HAP-1 (cell line): Measurements from ENCODE around the gene ANKAR.

Source experiments
- DNase-seq, 2 experiments: peaks; one replicate each; pipeline ENCODE4 v3.0.0-alpha.2; 2016 to 2020; ENCODE audit warnings: low spot score in 2 of 2
- H3K27me3 ChIP-seq: fragments of 250-450 bp; sonication (Bioruptor Pico); 2 replicates; pipeline ENCODE4 v1.5.1; 2020; ENCODE audit warnings: low read depth, mild to moderate bottlenecking, moderate library complexity
- H3K36me3 ChIP-seq: fragments of 250-450 bp; sonication (Bioruptor Pico); replicated peaks from 2 replicates; pipeline ENCODE4 v1.5.1; 2020; ENCODE audit warnings: mild to moderate bottlenecking
- H3K4me1 ChIP-seq: fragments of 250-450 bp; sonication (Bioruptor Pico); 2 replicates; pipeline ENCODE4 v1.5.1; 2020; ENCODE audit warnings: mild to moderate bottlenecking
- H3K4me3 ChIP-seq: fragments of 250-450 bp; sonication (Bioruptor Pico); 2 replicates; pipeline ENCODE4 v1.5.1; 2020; ENCODE audit warnings: mild to moderate bottlenecking, moderate library complexity
- H3K9me3 ChIP-seq: fragments of 250-450 bp; sonication (Bioruptor Pico); 2 replicates; pipeline ENCODE4 v1.5.1; 2020; ENCODE audit warnings: mild to moderate bottlenecking, moderate library complexity
- in situ Hi-C: fragments of 300-500 bp; cut with MboI; formaldehyde crosslinking; loops from 3 replicates; pipeline ENCODE4 v1.14.3; 2020; ENCODE audit warnings: low sequenced_read_pairs, inconsistent platforms, mixed read lengths

Gene ANKAR, protein sequence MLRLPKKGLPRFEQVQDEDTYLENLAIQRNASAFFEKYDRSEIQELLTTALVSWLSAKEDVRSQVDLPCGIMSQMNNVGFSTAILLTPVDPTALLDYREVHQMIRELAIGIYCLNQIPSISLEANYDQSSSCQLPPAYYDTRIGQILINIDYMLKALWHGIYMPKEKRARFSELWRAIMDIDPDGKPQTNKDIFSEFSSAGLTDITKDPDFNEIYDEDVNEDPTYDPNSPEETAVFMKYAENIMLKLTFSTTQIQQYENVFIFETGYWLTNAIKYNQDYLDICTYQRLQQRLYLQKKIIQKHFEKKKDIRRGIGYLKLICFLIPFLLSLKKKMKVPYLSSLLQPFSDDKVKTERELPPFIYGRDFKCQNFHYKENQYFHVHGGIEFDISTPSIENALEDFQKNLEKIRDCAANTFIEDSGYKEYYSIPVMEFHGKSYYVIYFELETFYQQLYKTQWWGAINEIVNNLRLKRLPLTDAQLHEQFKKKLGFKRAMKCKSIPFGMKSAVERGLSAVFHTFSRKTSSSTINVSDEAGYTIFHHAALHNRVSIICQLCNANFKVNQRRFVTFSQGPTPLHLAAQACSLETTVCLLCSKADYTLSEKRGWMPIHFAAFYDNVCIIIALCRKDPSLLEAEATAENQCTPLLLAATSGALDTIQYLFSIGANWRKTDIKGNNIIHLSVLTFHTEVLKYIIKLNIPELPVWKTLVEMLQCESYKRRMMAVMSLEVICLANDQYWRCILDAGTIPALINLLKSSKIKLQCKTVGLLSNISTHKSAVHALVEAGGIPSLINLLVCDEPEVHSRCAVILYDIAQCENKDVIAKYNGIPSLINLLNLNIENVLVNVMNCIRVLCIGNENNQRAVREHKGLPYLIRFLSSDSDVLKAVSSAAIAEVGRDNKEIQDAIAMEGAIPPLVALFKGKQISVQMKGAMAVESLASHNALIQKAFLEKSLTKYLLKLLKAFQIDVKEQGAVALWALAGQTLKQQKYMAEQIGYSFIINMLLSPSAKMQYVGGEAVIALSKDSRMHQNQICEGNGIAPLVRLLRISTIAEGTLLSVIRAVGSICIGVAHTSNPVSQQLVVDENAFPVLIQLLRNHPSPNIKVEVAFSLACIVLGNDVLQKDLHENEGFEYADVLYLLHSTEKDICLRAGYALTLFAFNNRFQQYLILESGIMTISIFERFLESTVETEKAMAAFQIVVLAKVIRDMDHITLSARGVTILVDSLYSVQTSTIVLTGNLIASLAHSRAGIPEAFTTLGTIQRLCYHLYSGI (N-terminal part only)

DNA sequence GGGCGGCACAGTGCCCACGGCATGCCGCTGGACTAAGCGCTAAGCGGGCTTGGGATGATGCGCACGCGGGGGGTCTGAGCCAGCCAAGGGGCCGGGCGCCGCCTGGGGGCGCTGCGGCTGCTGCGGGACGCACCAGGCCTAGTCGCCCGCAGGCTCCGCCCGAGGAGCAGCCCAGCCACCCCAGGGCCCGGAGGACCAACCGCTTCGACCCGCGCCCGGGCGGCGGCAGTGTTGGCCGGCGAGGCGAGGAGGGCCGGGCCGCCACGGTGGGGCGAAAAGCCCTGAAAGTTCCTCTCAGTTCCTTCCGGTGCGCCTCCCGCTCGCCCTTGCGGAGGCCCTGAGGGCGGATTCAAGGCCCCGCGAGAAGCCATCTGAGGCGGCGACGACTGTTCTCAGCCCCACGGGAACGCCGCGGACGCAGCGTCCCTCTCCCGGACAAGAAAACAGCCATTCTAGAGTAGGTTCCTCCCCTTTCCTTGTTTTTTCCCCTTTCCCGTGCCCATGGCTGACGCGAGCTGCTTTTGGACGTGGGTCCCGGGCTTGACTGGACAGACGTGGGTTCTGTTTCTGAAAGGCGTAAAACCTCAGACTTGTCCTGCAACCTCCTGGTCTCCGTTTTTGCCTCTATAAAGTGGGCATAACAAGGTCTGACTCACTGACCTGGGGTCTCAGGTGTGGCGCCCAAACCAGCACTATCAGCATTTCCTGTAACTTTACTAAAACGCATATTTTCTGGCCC lies at the start of gene ANKAR:
TSS of gene ANKAR (plus strand) at position 297 of the 739 bp plus-strand sequence. CDS start 1,821 bp downstream, outside the sequence.
- Histone ChIP-seq H3K9me3 (no peaks in the 10 kb centered on the region), H3K4me3 (peak within 1 kb of the TSS; percentile 30), H3K36me3 (peaks cover 14% of the 10 kb centered on the region), H3K27me3 (no peaks in the 10 kb centered on the region), H3K4me1 (peaks cover 3% of the 10 kb centered on the region; the same call in 1 of the 2 replicates)
- in situ Hi-C loops = no loop called here
- DNase-seq = peak; percentile 70 to 90

DNA sequence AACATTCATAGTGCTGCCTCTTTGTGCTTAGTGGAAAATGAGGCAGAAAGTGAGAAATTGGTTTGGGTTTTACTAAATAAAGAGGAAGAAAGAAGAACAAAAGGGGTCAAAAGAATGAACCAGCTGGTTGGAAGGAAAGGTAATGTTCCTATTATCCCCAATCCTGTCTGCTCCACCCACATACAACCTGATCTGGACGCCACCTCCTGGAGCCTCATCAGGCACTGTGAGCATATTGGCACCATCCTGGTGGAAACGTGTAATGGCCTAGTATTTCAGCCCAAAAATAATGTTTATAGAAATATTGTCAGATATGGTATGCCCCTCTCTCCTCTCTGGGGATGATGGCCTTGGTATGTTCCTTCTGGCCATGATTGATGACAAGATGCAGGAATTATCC lies 48.8 kb upstream of the ANKAR start:
- H3K9me3 ChIP-seq = no peaks in the 10 kb centered on the region
- DNase-seq = no peak
- in situ Hi-C loops = no loop called here
- H3K36me3 ChIP-seq = no peaks in the 10 kb centered on the region
- H3K27me3 ChIP-seq = no peaks in the 10 kb centered on the region
- H3K4me3 ChIP-seq = no peak overlapping the region
- H3K4me1 ChIP-seq = no peaks in the 10 kb centered on the region

DNA sequence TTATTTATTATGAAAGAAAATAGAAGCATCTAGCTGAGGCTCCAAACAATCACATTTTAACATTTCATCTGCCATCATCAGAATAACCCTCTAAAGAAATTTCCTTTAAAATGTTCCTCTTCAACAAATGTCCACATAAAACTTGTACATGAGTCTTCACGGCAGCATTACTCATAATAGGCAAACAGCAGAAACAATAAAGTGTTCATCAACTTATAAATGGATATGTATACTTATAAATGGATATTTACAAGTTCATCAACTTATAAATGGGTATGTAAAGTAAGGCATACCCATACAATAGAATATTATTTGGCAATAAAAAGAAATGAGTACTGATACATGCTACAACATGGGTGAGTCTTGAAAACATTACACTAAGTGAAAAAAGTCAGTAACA lies 46.7 kb upstream of the ANKAR start:
- Histone ChIP-seq H3K4me3 (no peak overlapping the region), H3K4me1 (no peaks in the 10 kb centered on the region), H3K27me3 (no peaks in the 10 kb centered on the region), H3K36me3 (no peaks in the 10 kb centered on the region), H3K9me3 (no peaks in the 10 kb centered on the region)
- no peak for DNase-seq
- in situ Hi-C loops = no loop called here

DNA sequence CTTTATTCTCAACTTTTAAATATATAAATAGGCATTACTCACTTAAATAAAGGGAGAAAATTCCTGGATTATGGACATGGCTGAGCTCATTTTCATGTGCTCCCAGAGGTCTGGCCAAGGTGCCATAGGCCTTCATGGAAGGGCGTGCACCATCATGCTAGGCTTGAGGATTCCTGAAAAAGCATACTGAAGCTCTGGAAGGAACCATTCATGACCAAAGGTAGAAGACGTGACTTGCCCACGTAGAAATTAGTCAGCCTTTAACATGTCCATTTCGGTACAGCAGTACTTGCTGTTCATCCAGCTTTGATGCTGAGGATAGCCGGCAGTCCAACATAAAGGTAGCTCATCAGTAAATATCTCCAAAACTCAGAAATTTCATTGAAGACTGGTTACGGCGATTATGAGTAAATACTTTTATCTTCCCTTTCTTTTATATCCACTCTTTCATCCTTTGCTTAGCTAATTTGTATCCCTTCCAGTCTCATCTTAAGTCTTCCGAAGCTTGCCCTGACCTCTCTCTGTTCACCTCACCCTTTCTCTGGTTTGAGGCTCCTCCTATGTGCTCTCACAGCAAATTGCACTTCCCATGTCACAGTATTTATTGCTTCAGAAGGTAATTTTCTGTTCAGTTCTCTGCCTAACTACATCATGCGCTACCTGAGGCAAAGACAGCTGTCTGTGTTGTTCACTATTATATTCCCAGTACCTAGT lies 45.5 kb upstream of the ANKAR start:
- no peak for DNase-seq
- Histone ChIP-seq H3K36me3 (no peaks in the 10 kb centered on the region), H3K4me3 (no peak overlapping the region), H3K9me3 (no peaks in the 10 kb centered on the region), H3K27me3 (peaks cover under 1% of the 10 kb centered on the region; the same call in 1 of the 2 replicates), H3K4me1 (no peaks in the 10 kb centered on the region)
- in situ Hi-C loops = no loop called here

DNA sequence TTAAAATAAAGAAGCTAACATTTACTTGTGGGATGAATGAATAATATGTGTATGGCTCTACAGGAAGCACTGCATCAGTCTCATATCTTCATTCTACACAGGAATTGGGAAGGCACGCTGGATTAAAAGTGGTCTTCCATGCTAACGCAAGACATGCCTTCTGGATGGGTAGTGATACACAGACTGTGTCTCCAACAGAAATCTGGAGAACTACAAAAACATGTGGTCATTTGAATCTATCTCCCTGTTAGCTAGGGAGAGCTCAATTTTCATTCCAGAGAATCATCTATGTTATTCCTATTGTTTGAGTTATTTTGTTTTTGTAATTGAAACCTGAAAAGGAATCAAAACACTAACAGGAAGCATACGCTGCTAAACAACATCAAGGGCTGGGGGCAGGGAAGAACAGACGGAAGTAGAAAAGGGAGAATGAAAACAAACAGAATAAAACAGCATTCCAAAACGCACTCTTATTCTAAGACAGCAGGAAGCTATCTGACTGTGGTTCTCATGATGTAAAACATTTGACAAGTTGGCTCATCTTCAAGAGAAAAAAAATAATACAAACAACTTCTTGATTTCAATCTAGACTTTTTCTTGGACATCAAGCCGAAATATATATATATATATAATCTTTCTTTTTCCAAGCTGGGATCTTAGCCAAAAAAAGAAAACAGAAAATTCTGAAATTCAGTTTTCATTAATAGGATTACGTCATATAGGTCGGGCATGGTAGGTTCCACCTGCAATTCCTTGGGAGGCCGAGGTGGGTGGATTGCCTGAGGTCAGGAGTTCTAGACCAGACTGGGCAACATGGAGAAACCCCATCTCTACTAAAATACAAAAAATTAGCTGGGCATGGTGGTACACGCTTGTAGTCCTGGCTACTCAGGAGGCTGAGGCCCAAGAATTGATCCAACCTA lies 44.7 kb upstream of the ANKAR start:
- no peak for DNase-seq
- in situ Hi-C loops = no loop called here
- H3K27me3 ChIP-seq = peaks cover 3% of the 10 kb centered on the region; the same call in 1 of the 2 replicates
- H3K4me1 ChIP-seq = no peaks in the 10 kb centered on the region
- no peak overlapping the region for H3K4me3 ChIP-seq
- H3K36me3 ChIP-seq = no peaks in the 10 kb centered on the region
- H3K9me3 ChIP-seq = no peaks in the 10 kb centered on the region

DNA sequence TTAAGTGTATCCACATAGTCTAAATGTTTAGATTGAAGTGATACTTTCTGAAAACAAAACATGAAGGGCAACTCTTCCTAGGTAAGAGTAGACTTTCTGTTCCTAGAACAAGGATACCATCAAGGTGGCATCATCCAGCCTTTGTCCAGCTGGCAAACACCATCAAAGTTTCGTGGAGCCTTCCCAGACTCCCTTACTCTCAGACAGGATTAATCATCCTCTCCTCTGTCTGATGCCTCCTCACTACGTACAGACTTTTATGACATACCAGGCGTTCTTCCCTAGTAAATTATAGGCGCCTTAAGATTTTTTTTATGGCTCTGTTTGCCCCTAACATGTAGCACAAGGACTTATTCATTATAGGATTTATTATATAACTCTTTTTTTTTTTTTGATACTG lies 42.6 kb upstream of the ANKAR start:
- H3K27me3 ChIP-seq = peaks cover 3% of the 10 kb centered on the region; the same call in 1 of the 2 replicates
- DNase-seq = no peak
- H3K36me3 ChIP-seq = no peaks in the 10 kb centered on the region
- in situ Hi-C loops = no loop called here
- no peaks in the 10 kb centered on the region for H3K4me1 ChIP-seq
- no peaks in the 10 kb centered on the region for H3K9me3 ChIP-seq
- H3K4me3 ChIP-seq = no peak overlapping the region

DNA sequence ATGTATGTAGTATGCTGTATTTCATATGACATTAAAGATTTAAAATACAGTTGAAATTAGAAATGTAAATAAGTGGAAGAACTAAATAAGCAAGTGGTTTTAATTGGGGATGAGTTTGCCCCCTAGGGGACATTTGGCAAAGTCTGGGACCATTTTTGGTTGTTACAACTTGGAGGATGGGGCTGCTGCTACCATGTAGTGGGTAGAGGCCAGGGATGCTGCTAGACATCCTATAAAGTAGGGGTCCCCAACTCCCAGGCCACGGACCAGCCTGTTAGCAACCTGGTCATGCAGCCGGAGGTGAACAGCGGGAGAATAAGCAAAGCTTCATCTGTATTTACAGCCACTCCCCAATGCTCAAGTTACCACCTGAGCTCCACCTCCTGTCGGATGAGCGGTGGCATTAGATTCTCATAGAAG lies 41.1 kb upstream of the ANKAR start:
- in situ Hi-C loops = no loop called here
- Histone ChIP-seq H3K4me1 (no peaks in the 10 kb centered on the region), H3K4me3 (no peak overlapping the region), H3K27me3 (peaks cover 3% of the 10 kb centered on the region; the same call in 1 of the 2 replicates), H3K9me3 (no peaks in the 10 kb centered on the region), H3K36me3 (no peaks in the 10 kb centered on the region)
- peak in 1 of 2 experiments; percentile 20 for DNase-seq

DNA sequence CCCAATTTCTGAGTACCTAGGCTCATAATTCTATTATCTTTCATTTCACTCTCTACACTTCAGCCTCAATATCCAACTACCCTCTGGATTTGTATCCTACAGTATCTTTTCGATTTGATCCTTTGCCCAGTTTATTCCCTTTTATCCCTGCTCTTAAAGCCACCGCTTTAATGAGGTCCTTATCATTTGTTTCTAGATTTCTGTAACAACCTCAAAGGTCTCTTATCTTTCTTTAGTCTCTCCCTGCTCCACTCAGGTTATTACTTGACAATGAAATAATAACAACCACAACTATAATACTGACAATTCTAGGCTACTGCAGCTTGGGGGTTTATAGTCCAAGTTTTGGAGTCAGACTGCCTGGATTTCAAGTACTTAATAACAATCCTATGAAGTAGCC lies 39.1 kb upstream of the ANKAR start:
- Histone ChIP-seq H3K4me1 (no peaks in the 10 kb centered on the region), H3K27me3 (peaks cover 3% of the 10 kb centered on the region; the same call in 1 of the 2 replicates), H3K4me3 (no peak overlapping the region), H3K36me3 (no peaks in the 10 kb centered on the region), H3K9me3 (no peaks in the 10 kb centered on the region)
- in situ Hi-C loops = no loop called here
- DNase-seq = no peak

DNA sequence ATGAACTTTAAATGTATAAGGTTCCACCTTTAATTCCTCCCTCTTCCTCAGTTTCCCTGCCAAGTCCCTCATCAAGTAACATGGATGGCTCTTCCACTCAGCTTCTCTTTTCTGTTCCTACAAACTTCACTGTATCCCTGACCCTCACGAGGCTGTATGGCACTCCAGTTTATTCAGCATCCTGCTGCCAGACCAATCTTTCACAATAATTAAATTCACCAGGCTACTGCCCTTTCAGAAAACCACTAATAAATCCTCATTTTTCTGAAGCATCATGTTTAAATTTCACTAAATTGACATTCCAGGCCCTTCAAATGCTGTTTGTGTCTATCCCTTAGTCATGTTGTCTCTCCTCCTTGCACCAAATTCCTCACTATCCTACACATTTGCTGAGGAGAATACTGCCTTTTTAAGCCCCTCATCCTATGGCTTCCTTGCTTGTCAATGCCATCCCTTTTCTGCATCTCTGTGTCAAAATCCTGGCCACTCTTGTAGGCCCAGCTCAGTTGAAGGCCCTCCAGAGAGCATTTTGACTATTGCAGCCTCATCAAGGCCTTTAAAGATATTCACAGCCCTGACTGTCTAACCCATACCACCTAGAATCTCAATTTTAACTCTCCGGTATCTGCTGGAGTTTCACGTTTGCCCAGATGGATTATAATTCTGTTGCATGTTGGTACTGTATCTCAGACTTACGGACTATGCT lies 36.0 kb upstream of the ANKAR start:
- in situ Hi-C loops = no loop called here

DNA sequence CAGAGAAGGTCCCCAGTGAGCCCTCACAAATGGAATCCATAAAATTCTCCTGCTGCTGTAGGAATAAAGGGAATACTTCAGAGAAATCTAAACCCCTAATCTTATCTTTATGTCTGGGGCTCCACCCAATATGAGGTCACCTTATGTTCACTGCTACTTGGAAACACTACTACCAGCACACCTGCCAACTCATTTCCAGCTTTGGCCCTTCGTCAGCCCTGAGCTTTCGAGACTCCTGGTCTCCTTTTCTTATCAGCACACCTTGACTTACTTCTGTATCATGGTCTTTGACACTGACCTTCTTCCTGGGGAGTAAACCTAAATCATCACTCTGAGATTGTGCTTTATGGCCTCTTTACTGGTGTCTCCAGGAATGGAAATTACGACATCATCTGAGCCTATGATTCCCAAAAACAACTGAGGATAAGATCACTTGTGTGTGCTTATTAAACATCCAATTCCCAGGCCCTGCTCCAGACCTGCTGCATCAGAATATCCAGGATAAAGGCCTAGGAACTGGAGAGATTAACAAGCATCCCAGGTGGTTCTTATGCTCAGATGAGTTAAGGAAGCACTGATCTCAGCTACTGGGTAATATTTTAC lies 35.4 kb upstream of the ANKAR start:
- Histone ChIP-seq H3K27me3 (peaks cover 1% of the 10 kb centered on the region; the same call in 1 of the 2 replicates), H3K9me3 (no peaks in the 10 kb centered on the region), H3K4me1 (no peaks in the 10 kb centered on the region), H3K36me3 (no peaks in the 10 kb centered on the region), H3K4me3 (no peak overlapping the region)
- in situ Hi-C loops = no loop called here
- no peak for DNase-seq

More for the DNA sequence above, 36.0 kb upstream of the ANKAR start:
- Histone ChIP-seq H3K9me3 (no peaks in the 10 kb centered on the region), H3K36me3 (no peaks in the 10 kb centered on the region), H3K27me3 (peaks cover 3% of the 10 kb centered on the region; the same call in 1 of the 2 replicates), H3K4me1 (no peaks in the 10 kb centered on the region), H3K4me3 (no peak overlapping the region)
- DNase-seq = no peak

DNA sequence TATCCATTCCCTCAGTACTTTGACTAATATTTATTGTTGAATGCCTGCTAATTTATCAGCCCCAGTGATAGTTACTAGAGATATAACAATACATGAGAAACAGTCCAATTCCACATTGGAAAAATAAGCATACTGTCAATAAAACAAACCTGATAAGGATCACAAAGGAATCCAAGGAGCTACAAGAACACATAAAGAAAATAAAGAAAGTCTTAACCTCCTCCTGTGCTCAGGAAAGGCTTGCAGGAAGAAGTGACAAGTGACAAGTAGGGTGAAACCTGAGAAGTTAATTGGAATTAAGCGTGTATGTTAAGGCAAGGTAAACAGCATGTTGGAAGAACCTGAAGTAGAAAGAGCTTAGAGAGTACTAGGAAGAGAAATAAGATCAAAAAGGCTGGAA lies 33.5 kb upstream of the ANKAR start:
- H3K4me1 ChIP-seq = no peaks in the 10 kb centered on the region
- no peaks in the 10 kb centered on the region for H3K9me3 ChIP-seq
- H3K36me3 ChIP-seq = no peaks in the 10 kb centered on the region
- in situ Hi-C loops = no loop called here
- DNase-seq = no peak
- H3K4me3 ChIP-seq = no peak overlapping the region
- no peaks in the 10 kb centered on the region for H3K27me3 ChIP-seq
